ENCODE results near the gene IL31RA.

The IL31RA gene

DNA sequence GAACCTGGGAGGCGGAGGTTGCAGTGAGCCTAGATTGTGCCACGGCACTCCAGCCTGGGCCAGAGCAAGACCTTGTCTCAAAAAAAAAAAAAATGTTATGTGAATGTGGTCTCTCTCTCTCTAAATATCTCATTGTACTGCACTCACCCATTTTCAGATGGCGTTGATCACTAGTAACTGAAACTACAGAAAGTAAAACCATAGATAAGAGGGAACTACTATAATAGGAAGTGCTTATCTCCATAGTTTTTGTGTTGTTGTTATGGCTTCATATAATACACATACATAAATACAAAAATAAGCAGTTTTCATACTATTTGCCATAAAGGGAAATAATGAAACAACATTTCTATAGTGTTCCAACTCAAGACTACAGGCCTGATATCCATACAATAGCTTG is 9.1 kb downstream of the IL31RA start:
- DNase-seq (ENCODE audit: low read depth) = no peak

DNA sequence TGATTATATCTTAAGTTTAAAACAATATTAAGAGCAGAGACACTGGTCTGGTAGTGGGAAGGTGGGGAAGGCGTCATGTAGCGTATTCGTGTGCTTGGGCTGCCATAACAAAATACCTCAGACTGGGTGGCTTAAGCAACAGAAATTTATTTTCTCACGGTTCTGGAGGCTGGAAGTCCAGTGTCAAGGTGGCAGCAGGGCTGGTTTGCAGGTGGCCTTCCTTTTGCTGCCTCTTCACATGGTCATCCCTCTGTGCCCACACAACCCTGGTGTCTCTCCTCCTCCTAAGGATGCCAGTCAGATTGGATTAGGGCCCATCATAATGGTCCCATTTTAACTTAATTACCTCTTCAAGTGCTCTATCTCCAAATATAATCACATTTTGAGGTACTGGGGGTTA is 9.6 kb downstream of the IL31RA start:
- DNase-seq (ENCODE audit: low read depth) = no peak

DNA sequence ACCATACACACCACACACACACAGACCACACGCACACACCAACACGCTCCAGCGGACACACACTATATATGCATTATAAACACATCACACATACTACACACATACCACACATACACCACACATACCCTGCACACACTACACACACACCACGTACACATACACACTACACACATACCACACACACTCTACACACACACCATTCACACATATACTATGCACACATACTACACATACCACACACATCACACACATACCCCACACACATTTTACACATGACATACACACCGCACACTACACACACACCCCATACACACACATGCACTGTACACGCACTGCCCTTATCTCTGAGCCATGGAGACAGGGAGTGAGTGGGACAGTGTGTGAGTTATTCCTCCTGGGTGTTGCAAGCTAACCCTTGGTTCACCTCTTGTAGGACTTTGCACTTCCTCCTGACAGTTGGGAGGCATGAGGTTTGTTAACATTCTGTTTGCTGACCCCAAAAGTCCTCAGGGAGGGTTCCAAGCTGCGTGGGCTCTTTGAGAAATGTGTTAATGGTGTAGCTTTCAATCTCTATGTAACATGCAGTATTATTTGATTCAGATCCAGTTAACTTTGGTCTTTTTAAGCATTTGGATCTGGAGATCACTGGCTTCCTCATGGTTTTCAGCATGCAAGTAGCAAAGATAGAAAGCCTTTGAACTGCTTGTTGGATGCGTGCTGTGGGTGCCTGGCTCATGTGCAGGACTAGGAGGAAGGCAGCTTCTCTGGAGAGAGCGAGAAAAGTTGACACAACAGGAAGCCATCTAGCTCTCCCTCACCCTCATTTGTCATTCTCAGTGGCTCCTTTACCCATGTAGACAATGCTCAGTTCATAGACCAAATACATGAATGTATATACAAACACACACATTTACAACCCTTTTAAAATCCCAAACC is 13.7 kb downstream of the IL31RA start:
- DNase-seq (ENCODE audit: low read depth) = no peak

DNA sequence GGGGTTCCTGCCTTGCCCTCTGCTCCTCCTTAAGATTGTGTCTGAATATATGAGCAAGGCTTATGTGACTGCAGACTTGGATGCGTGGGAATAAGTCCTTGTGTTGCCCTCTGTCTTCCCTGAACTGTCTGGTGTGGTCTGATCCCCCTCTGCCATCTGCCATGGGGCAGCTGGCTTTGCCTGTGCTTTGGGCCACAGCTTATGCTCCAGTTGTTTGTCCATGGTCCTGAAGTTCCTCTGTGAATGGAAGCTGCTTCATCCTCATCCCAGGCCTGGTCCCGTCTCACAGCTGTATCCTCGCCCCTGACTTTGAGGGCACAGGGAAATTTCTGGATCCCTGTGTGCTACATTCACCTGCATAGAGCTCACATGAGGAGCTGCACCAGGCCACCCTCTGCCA is 14.7 kb downstream of the IL31RA start:
- no peak for DNase-seq (ENCODE audit: low read depth)

DNA sequence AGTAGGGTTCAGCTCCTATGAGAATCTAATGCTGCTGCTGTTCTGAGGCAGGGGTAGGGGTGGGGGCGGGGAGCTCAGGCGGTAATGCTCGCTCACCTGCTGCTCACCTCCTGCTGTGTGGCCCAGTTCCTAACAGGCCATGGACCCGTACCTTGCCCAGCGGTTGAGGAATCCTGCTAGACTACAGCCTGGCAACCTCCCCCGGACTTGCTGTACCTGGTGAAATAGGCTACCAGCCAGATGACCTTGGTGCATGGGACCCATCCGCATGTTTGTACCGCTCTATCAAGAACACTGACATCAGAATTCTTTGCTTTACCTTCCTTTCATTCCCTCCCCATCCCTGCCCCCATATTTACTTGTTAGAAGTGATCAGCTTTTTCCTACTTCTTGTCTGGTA is 15.3 kb downstream of the IL31RA start:
- DNase-seq (ENCODE audit: low read depth) = no peak

DNA sequence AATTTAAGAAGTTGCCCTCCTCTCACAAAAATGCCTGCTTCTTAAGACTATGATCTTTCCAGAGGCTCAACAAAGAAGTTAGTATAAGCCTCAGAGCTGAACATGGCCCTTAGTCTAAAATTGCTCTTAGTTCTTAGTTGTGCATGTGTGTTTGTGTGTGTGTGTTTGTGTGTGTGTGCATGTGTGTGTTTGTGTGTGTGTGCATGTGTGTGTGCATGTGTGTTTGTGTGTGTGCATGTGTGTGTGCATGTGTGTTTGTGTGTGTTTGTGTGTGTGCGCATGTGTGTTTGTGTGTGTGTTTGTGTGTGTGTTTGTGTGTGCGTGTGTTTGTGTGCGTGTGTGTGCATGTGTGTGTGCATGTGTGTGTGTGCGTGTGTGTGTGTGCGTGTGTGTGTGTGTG is 15.8 kb downstream of the IL31RA start:
- DNase-seq (ENCODE audit: low read depth) = no peak

DNA sequence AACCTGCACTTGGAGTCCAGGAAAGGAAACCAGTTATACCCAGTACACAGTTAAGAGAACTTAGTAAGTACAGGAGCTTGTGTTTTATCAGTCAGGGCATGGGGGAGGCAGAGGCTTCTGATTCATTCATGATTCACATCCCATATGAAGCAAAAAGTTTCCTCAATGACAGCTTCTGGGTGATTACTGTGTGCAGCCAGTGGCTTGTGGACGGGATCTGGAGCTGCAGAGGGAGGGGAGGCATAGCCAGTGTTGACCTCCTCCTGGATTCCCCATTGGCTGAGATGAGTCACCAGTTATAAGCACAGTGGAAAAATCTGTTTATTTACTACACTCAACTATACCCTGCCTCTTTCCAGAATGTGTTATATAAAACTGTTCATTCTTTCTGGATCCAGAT is 17.7 kb downstream of the IL31RA start:
- DNase-seq (ENCODE audit: low read depth) = peak; percentile 64

DNA sequence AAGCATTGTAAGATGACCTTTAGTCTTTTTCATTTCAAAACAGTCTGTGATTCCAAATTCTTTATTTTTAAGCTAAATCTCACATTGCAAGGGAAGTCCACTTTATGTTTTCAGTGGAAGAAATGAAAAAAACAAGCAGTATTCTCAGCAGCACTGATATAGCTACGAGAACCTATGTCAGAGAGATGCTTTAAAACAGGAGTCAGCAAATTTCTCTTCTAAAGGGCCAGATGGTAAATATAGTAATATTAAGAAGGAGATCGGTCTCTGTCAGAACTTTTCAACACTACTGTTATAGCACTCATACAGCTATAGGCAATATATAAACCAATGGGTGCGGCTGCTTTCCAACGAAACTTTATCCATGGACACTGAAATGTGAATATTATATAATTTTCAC is 18.7 kb downstream of the IL31RA start:
- DNase-seq (ENCODE audit: low read depth) = no peak

DNA sequence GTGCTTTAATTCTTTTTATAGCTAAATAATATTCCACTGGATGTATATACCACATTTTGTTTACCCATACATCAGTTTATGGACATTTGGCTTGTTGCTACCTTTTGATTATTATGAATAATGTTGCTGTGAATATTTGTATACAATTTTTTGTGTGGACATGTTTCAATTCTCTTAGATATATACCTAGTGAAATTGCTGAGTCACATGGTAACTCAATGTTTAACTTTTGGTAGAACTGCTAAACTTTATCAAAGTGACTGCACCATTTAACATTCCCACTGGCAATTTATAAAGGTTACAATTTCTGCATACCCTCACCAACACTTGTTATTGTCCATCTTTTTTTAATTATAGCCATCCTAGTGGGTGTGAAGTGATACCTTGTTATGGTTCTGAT is 22.1 kb downstream of the IL31RA start:
- no peak for DNase-seq (ENCODE audit: low read depth)

DNA sequence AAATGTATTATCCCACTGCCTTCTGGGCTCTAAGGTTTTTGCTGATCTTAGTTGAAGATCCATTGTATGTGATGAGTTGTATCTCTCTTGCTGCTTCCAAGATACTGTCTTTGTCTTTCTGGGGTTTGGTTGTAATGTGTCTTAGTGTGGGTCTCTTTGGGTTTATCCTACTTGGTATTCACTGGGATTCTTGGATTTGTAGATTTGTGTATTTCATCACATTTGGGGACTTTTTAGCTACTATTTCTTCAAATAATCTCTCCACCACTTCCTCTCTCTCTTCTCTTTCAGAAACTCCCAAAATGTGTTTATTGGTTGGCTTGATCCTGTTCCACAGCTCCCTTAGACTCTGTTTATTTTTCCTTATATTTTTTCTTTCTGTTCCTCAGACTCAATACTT is 26.5 kb downstream of the IL31RA start:
- no peak for DNase-seq (ENCODE audit: low read depth)

DNA sequence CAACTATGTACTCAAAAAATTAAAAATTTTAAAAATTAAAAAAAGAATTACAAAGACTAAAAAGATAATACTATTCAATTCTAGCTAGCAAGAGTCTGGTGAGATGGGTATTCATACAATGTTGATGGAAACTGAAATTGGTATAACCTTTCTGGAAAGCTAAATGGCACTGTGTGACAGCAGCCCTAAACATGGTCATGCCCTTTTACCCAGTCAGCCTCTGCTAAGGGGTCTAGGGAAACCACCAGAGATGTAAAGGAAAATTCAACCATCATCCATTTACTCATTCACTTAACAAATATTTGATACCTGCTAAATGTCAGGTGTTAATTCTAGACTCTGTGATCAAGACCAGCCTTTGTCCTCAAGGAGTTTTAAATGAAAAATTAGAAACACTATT is 29.3 kb downstream of the IL31RA start:
- DNase-seq (ENCODE audit: low read depth) = no peak

DNA sequence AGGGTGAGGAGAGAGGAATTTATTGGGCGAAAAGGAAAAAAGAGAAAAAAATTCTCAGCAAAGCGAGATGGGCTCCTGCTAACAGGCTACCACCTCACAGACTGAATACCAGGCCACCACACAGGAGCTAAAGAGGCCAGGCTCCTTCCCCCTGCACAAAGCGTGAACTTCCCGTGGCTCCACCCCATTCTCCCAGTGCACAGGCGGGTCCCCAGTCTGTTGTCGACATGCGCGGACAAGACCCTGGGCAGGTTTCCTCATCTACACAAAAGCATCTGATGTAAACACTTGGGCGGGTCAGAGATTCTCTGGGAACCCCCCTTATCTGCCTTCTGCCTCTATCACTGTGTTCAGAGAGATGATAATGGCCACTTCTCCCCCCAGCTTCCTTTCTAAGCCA is 34.2 kb downstream of the IL31RA start:
- DNase-seq (ENCODE audit: low read depth) = no peak

DNA sequence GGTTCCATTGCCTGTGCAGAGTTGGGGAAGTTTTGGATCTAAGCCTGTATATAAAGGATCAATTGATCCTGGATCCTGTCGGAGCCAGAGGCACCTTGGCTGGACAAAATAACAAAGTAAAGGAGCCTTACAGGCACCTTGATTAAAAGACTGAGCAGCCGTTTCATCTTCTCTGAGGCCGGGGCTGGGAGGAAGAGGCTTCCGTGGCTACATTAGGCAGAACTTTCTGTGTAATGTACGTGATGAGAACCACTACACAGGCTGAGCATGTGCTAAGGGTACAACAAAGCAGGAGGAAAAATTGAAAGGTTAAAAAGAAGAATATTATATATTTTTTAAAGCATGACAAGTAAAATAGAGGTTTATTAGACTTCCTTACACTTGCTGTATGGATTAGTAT is 37.0 kb downstream of the IL31RA start:
- DNase-seq (ENCODE audit: low read depth) = no peak

DNA sequence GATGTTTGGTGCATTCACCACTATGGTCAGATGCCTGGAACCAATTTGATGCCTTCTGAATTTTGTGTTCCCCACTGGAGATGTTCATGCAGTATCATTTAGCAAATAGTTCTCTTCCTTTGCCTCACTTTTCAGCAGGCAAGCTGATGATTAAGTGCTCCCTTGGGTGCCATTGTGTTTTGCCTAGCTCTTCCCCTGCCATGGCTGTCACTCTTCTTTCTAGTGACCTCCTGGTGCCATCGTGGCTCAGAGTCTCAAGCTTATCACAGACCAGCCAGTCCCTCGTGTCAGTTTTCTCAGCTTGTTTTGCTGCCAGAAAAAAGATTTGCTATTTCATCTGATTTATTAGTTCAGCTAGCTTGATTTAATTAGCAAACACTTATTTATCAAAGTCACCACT is 41.3 kb downstream of the IL31RA start:
- DNase-seq (ENCODE audit: low read depth) = no peak

DNA sequence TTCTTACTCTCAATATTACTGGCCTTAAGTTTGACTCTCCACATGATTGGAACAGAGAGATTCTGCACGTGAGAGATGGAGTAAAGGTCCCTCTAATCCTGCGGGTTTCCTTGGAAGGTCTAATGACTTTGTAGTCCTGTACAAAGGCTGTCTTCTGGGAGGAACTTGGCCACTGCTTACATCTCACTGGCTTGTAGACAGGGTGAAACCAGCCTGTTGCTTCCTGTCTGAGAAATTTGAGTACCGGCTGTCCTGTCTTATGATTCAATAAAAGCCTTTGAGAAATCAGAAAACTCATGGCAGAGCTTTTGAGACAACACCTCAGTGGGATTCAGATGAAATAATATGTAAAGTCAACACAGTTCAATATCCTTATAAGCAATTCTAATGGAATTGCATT is 43.0 kb downstream of the IL31RA start:
- DNase-seq (ENCODE audit: low read depth) = no peak

DNA sequence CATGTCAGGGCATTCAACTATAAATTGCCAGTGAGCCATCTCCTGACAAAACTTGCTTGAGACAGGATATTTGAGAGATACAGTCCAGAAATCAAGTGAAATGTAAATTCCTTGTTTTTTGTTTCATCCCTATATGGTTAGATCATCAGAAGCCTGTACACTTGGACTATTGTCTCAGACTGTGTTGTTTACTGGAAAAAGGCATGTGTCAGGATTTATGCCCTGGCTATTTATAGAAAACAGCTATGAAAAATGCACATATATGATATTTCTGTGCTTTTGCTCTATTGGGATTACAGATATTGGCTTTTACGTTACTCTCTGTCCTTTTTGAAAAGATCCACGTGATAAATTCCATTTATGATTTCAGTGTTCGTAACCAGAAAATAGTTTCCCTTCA is 44.2 kb downstream of the IL31RA start:
- no peak for DNase-seq (ENCODE audit: low read depth)

DNA sequence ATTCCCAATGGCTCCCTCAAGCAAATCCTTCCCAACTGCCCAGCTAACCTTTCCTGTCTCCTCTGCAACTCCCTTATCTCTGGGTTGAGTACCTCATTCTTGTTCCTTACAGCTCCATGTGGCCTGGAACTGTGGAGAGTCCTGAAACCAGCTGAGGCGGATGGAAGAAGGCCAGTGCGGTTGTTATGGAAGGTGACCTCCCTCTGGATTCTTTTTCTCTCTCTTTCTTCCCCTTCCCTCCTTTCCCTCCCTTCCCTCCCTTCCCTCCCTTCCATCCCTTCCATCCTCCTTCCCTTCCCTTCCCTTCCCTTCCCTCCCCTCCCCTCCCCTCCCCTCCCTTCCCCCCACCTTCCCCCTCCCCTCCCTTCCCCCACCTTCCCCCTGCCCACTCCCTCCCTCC is 45.1 kb downstream of the IL31RA start:
- no peak for DNase-seq (ENCODE audit: low read depth)

DNA sequence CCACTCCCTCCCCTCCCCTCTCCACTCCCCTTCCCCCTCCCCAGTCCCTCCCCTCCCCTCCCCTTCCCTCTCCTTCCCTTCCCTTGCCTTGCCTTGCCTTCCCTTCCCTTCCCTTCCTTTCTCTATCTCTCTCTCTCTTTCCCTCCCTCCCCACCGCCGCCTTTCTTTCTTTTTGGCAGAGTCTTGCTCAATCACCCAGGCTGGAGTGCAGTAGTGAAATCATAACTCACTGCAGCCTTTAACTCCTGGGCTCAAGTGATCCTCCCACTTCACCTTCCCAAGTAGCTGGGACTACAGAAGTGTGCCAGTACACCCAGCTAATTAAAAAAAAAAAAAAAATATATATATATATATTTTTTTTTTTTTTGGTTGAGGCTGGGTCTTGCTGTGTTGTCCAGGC is 45.5 kb downstream of the IL31RA start:
- DNase-seq (ENCODE audit: low read depth) = no peak

DNA sequence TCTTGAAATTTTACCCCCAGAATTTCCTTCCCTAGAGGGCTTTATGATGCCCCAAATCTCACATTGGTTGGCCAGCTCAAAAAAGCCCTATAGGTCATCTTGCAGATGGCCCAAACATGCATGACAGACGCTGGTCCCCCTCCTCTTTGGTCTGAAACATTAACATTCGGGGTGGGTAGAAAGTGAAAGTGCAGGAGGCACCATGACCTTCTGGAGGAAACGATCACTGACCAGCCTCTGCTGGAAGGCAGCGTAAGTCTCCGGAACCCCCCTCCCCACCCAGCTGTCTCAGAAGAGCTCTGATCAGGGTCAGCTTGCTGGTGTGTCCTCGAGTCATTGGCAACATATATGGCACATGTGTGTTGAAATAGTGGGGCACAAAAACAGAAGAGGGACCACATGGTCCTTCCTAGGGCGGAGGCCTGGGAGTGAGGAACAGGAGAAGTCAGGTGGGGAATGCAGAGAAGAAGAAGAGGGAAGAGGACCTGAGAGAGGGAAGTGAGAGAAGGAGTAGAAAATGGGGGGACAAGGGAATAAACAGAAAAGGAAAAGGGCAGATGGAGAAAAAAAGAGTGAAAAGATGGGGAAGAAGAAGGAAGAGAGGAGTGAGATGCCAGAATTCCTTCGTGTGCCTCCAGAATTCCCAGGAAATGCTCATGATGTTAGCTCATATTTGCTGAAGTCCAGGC is 46.2 kb downstream of the IL31RA start:
- DNase-seq (ENCODE audit: low read depth) = no peak

DNA sequence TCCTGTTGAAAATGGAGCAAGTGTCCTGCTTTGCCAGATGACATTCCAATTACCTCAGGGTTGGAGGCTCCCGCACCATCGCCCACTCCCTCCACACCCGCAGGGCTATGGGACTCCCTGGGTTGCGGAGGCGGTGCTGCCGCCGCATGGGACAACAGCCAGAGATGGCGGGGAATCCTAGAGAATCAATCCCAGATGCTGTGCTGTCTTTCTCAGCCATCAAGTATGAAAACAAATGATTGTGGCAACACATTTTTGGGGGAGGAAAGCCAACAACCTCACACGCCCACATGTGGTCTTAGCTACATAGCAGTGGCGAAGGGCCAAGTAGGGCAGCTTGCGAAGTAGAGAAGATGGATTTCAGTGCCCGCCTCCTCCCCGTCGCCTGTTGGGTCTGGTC is 46.7 kb downstream of the IL31RA start:
- DNase-seq (ENCODE audit: low read depth) = peak; percentile 50

DNA sequence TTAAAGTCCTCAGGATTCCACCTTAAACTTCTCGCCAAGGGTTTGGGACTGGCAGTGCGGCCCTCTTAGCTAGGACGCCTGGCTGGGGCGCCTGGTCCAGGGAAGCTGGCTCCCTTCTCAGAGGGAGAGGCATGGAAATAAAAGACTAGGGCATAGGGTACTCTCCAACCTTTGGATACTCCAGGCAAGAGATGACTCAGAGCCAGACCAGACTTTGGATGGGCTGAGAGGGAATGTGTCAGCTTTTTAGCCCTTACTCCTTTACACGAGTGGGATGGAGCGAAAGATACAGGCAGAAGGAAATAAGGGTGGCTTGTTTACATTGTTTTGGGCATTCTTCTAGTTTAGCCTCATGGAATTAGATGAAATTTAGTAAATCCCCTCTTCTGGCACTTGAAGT is 48.2 kb downstream of the IL31RA start:
- no peak for DNase-seq (ENCODE audit: low read depth)

DNA sequence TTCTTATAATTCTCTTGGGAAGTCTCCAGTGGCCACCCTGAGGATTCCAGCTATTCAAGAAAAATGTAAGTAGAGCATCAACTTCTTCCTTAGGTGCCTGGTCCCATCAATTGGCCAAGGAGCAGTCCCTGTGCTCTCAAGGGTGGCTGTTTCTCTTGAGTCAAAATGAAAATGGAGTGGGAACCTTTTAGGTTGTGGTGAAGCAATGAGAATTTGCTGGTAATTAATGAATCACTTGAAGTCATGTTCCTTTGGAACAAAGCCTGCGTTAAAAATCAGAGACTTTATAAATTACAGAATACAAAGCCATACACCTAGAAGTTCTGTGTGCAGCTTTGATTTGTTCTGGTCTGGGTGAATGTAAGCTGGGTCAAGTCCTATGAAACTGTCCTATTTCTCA is 48.9 kb downstream of the IL31RA start:
- no peak for DNase-seq (ENCODE audit: low read depth)

DNA sequence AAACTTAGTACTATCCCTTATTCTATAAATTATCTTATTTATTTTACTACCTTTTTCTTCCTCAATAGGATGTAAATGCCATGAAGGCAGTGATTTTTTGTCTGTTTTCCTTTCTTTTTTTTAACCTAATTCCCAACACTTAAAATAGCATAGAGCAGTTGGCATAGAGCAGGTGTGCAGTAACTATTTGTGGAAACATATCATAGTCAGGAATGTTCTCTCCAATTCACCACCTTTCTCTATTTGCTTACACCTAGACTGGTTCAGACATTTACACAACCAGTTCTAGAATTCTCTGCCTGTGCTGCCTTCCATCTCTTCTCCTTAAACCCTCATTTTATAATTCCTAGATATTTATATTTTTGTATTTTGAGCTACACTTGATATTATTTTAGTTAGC is 49.6 kb downstream of the IL31RA start:
- DNase-seq (ENCODE audit: low read depth) = no peak

DNA sequence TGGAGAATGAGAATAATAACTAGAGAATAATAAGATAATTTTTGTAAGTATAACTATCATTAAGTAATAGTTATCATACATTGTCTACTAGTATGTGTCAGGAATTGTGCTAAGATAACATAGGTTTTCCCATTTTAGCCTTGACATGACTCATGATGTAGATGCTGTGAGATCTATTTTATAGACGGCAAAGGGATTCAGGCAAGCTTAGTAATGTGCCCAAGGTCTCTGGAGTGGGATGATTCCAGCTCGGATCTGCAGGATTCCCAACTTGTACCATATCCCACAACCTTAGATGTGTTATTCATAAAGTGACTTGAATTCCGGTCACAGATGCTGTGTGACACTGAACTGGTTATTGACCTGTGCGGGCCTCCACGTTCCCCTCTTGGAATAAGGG is 51.5 kb downstream of the IL31RA start:
- no peak for DNase-seq (ENCODE audit: low read depth)
